HepG2 (cell line): ENCODE measurements around the gene UQCR11. TPM values are rescaled to one million over a fixed set of nuclear protein-coding genes. Genes with fewer than 3 reads are reported as not detected.

Experiments
- ATAC-seq: fragments of 200-7000 bp; cut with Tn5 transposase; 3 replicates; pipeline ENCODE4 v1.9.1; 2020; ENCODE audit warnings: mild to moderate bottlenecking, moderate library complexity
- BruUV-seq: library from RNA; stranded (reverse); fragments of 400-500 nt; replicated peaks from 2 replicates; lab custom pipeline; 2021; lab: Mats Ljungman, UMichigan
- CTCF ChIA-PET: fragments of 300-600 bp; formaldehyde crosslinking; extraction: SDS; loops from one replicate; lab custom pipeline; 2021; ENCODE audit warnings: low total read pairs, inconsistent platforms, low intra/inter-chr PET ratio; lab: Yijun Ruan, JAX
- POLR2A ChIA-PET: fragments of 350-600 bp; sonication (Branson Sonifier 250); formaldehyde crosslinking; loops from one replicate; lab custom pipeline; 2020; ENCODE audit warnings: antibody characterized with exemption, inconsistent platforms; lab: Yijun Ruan, JAX
- DNase-seq: peaks from one replicate; pipeline ENCODE4 v3.0.0-alpha.2; 2015; ENCODE audit warnings: low spot score
- FAIRE-seq: peaks from 3 replicates; lab custom pipeline; 2011; peaks lifted over from hg19 to GRCh38; lab: Jason Lieb, UNC
- H2AFZ ChIP-seq: one replicate; pipeline ENCODE4 v1.6.1; 2011; ENCODE audit warnings: low read length, inconsistent platforms
- H3K27ac ChIP-seq: fragments of 300-600 bp; 3 replicates; pipeline ENCODE4 v1.8.0; 2011; ENCODE audit warnings: mixed run types, mild to moderate bottlenecking, mixed read lengths, low read length, inconsistent platforms; ENCODE audit not compliant: insufficient read depth; ENCODE audit errors: extremely low read length
- H3K27me3 ChIP-seq, 2 experiments: fragments of 200-600 bp in 1 of 2; 2 replicates in 1 of 2; 3 replicates in 1 of 2; pipeline versions ENCODE4 v1.6.0 to v1.8.0; 2011; ENCODE audit warnings: low read length in 2 of 2, mild to moderate bottlenecking in 2 of 2, moderate library complexity in 2 of 2, inconsistent platforms in 1 of 2; ENCODE audit not compliant: insufficient read depth in 2 of 2, control insufficient read depth in 1 of 2
- H3K36me3 ChIP-seq, 2 experiments: fragments of 200-600 bp in 1 of 2; replicated peaks in 1 of 2; 2 replicates in 1 of 2; 3 replicates in 1 of 2; pipeline versions ENCODE4 v1.5.1 to v1.8.0; 2011; ENCODE audit warnings: low read length in 2 of 2, inconsistent platforms in 1 of 2; ENCODE audit not compliant: insufficient read depth in 2 of 2, control insufficient read depth in 1 of 2
- H3K4me1 ChIP-seq: 2 replicates; pipeline ENCODE4 v1.5.1; 2012; ENCODE audit warnings: low read length, inconsistent platforms; ENCODE audit not compliant: insufficient read depth
- H3K4me2 ChIP-seq: 2 replicates; pipeline ENCODE4 v1.6.0; 2011; ENCODE audit warnings: low read depth, low read length, inconsistent platforms
- H3K4me3 ChIP-seq, 3 experiments: fragments of 200-600 bp in 1 of 3; sonication (generic), shearing (Covaris generic) in 1 of 3; replicated peaks in 1 of 3; 2 replicates each; pipeline ENCODE4 v1.5.1; 2011 to 2016; ENCODE audit warnings: low read length in 3 of 3, inconsistent platforms in 2 of 3, low read depth in 2 of 3, mild to moderate bottlenecking in 2 of 3, control low read depth in 1 of 3, mixed read lengths in 1 of 3; ENCODE audit not compliant: insufficient read depth in 1 of 3
- H3K79me2 ChIP-seq: one replicate; pipeline ENCODE4 v1.6.1; 2011; ENCODE audit warnings: low read length, inconsistent platforms; ENCODE audit not compliant: insufficient read depth
- H3K9ac ChIP-seq: 2 replicates; pipeline ENCODE4 v1.6.0; 2011; ENCODE audit warnings: mild to moderate bottlenecking, low read depth, low read length, inconsistent platforms; ENCODE audit not compliant: insufficient read depth
- H3K9me3 ChIP-seq: 2 replicates; pipeline ENCODE4 v1.5.1; 2012; ENCODE audit warnings: mild to moderate bottlenecking, low read length
- H4K20me1 ChIP-seq: 2 replicates; pipeline ENCODE4 v1.6.0; 2011; ENCODE audit warnings: inconsistent platforms, mild to moderate bottlenecking, low read length, moderate library complexity; ENCODE audit not compliant: insufficient read depth
- EEA1 ChIP-seq: sonication (generic); formaldehyde crosslinking; IDR thresholded peaks from 2 replicates; pipeline ENCODE4 v1.5.1; 2020; ENCODE audit warnings: mild to moderate bottlenecking, missing genetic modification reagents, borderline replicate concordance
- WGBS: methylation state at CpG from one replicate; pipeline ENCODE4 v1.1.6; 2017; ENCODE audit warnings: low lambda C conversion rate; 5-methylcytosine and 5-hydroxymethylcytosine counted together
- in situ Hi-C: cut with HindIII; loops from 2 replicates; pipeline ENCODE4 v1.10.0; 2017; ENCODE audit warnings: low pct_unique_long_range_greater_than_20kb; ENCODE audit not compliant: extremely low pct_ligation_motif_present
- intact Hi-C: fragments of 100-400 bp; cut with micrococcal nuclease; formaldehyde crosslinking; loops from one replicate; pipeline ENCODE4 v1.10.0; 2022; ENCODE audit not compliant: unreplicated experiment
- polyA plus RNA-seq, 8 experiments: library from polyadenylated mRNA; depleted of rRNA in 3 of 8; stranded (reverse) in 7 of 8; unstranded in 1 of 8; fragments of >200 nt; fragmentation: Illumina TruSeq in 4 of 8; extraction: Trizol in 4 of 8; gene quantifications; 2 replicates each; pipeline versions ENCODE4 v1.2.1 to v1.2.3, GENCODE V29; 2011 to 2016; ENCODE audit warnings: low read depth in 4 of 8, missing spikeins in 1 of 8, mixed read lengths in 1 of 8; ENCODE audit not compliant: insufficient read depth in 1 of 8
- total RNA-seq, 5 experiments: library from RNA; depleted of rRNA; stranded (reverse); fragments of >200 nt; fragmentation: Illumina TruSeq; extraction: Trizol; gene quantifications; 2 replicates each; pipeline ENCODE4 v1.2.3, GENCODE V29; 2016; ENCODE audit warnings: low read depth in 1 of 5
- TF ChIP-seq, protein P1 (sequence below): IDR thresholded peaks from 2 replicates; pipeline ENCODE4 v1.6.1; 2016
- TF ChIP-seq, protein P2 (sequence below): sonication (generic); formaldehyde crosslinking; IDR thresholded peaks from 2 replicates; pipeline ENCODE4 v1.5.0; 2020; ENCODE audit warnings: missing genetic modification reagents, mild to moderate bottlenecking, borderline replicate concordance
- TF ChIP-seq, protein P3 (sequence below): sonication (generic); formaldehyde crosslinking; conservative IDR thresholded peaks from 2 replicates; pipeline ENCODE4 v1.8.1; 2023; ENCODE audit warnings: missing genetic modification reagents

UQCR11 gene
- total and polyA plus RNA-seq, 2 of the 13 experiments (the other 11 are each of a cell fraction or from before 2014, with no cell fraction given) = 125 to 214 TPM

DNA sequence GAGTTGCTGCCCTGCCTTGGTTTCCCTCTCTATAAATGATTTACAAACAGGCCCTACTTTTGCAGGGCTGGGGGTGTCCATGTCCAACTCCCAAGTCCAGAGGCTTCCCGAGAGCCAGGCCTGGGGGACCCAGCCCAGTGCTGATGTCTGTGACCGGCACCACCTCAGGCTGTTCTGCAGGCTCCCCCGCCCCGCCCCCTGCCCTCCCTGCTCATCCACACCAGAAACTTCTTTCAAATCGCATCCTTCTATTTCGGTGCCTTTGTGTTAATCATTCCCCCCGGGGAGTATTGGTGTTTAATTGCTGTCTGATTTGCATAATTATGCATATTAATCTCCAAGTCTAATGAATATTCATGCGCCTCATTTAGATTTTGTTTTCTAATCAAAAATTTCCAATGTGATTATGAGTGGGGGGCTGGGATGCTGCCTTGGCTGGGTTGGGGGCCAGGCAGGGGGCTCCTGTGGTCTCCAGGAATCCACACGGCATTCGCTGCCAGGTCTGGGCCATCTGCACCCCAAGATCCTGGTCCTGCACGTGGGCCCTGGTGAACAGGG, 28.1 kb upstream of the UQCR11 start:
- Histone ChIP-seq H3K36me3 (peaks cover 6 to 35% of the 10 kb centered on the region in 2 experiments; a peak in 4 of 5 replicates), H3K4me1 (0 out of 2 replicates have a peak, but pooled peaks cover 11% of the 10 kb centered on the region), H3K4me2 (no peak overlapping the region), H3K9me3 (no peaks in the 10 kb centered on the region), H2AFZ (no peak overlapping the region)
- ATAC-seq (no peak), FAIRE-seq (no peak)
- TF ChIP-seq, protein P1, sequence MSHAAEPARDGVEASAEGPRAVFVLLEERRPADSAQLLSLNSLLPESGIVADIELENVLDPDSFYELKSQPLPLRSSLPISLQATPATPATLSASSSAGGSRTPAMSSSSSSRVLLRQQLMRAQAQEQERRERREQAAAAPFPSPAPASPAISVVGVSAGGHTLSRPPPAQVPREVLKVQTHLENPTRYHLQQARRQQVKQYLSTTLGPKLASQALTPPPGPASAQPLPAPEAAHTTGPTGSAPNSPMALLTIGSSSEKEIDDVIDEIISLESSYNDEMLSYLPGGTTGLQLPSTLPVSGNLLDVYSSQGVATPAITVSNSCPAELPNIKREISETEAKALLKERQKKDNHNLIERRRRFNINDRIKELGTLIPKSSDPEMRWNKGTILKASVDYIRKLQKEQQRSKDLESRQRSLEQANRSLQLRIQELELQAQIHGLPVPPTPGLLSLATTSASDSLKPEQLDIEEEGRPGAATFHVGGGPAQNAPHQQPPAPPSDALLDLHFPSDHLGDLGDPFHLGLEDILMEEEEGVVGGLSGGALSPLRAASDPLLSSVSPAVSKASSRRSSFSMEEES (CRISPR knock-in tag) = no peak
- TF ChIP-seq, protein P2, sequence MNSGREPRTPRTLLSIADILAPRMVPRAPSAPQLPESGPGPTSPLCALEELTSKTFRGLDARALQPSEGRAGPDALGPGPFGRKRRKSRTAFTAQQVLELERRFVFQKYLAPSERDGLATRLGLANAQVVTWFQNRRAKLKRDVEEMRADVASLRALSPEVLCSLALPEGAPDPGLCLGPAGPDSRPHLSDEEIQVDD = no peak
- TF ChIP-seq, protein P3, sequence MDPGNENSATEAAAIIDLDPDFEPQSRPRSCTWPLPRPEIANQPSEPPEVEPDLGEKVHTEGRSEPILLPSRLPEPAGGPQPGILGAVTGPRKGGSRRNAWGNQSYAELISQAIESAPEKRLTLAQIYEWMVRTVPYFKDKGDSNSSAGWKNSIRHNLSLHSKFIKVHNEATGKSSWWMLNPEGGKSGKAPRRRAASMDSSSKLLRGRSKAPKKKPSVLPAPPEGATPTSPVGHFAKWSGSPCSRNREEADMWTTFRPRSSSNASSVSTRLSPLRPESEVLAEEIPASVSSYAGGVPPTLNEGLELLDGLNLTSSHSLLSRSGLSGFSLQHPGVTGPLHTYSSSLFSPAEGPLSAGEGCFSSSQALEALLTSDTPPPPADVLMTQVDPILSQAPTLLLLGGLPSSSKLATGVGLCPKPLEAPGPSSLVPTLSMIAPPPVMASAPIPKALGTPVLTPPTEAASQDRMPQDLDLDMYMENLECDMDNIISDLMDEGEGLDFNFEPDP (CRISPR knock-in tag) = no peak
- no peak for TF ChIP-seq EEA1 (CRISPR knock-in tag)
- TF ChIP-seq, all 625 proteins: peak for 0
- Histone ChIP-seq H3K4me3 (no peak overlapping the region), H3K79me2 (peaks cover 13% of the 10 kb centered on the region), H3K27ac (no peak overlapping the region), H3K27me3 (no peaks in the 10 kb centered on the region), H3K9ac (no peak overlapping the region), H4K20me1 (no peaks in the 10 kb centered on the region)
- DNase-seq = no peak
- intact Hi-C loops (no loop called here), in situ Hi-C loops (no loop called here)
- POLR2A ChIA-PET = no interaction called here
- no TSS peak for BruUV-seq
- WGBS = 95% methylated on average over 9 of the region's 11 CpGs
- CTCF ChIA-PET = no interaction called here
